Upper lobe of left lung (tissue), 4 donors: ENCODE measurements around the gene NIT1.

Source experiments
- POLR2AphosphoS5 ChIP-seq, 2 donors: sonication (generic); formaldehyde crosslinking; IDR thresholded peaks; one replicate each; pipeline ENCODE4 v1.5.1; 2017; ENCODE audit warnings: antibody characterized with exemption in 2 of 2
- TF ChIP-seq, protein P1 (sequence below), 6 experiments: fragments of 450-650 bp in 4 of 6; fragments of 200-600 bp in 2 of 6; sonication (generic) in 2 of 6; IDR thresholded peaks; one replicate each; pipeline ENCODE4 v1.5.1; 2016 to 2019; ENCODE audit warnings: antibody characterized with exemption in 6 of 6

DNA sequence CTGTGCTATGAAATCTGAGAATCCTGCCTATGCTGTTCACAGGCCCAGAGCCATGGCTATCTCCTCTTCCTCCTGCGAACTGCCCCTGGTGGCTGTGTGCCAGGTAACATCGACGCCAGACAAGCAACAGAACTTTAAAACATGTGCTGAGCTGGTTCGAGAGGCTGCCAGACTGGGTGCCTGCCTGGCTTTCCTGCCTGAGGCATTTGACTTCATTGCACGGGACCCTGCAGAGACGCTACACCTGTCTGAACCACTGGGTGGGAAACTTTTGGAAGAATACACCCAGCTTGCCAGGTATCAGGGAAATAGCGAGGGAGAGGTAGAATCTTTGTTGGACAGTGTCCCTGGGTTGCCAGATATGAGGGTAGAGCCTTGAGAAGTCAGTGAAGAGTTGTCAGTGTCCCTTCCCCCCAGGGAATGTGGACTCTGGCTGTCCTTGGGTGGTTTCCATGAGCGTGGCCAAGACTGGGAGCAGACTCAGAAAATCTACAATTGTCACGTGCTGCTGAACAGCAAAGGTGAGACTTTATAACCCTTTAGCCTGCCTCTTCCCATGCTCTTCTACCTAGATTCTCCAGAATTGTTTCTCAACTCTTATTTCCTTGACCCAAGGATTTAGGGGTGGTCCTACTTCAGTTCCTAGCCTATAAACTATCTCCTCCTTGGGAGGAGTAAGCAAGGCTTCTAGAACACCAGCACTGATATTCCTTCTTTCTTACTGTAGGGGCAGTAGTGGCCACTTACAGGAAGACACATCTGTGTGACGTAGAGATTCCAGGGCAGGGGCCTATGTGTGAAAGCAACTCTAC lies 1.4 kb downstream of the NIT1 start:
- peak in 1 of 2 donors; percentile 21 for TF ChIP-seq POLR2AphosphoS5 (IDR thresholded peaks at IDR 0.05)
- TF ChIP-seq, protein P1, sequence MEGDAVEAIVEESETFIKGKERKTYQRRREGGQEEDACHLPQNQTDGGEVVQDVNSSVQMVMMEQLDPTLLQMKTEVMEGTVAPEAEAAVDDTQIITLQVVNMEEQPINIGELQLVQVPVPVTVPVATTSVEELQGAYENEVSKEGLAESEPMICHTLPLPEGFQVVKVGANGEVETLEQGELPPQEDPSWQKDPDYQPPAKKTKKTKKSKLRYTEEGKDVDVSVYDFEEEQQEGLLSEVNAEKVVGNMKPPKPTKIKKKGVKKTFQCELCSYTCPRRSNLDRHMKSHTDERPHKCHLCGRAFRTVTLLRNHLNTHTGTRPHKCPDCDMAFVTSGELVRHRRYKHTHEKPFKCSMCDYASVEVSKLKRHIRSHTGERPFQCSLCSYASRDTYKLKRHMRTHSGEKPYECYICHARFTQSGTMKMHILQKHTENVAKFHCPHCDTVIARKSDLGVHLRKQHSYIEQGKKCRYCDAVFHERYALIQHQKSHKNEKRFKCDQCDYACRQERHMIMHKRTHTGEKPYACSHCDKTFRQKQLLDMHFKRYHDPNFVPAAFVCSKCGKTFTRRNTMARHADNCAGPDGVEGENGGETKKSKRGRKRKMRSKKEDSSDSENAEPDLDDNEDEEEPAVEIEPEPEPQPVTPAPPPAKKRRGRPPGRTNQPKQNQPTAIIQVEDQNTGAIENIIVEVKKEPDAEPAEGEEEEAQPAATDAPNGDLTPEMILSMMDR (IDR thresholded peaks at IDR 0.05) = peak in 4 of 6 experiments; percentile 32 to 62 (median 46)
